GM18909 (cell line): ENCODE results near the gene BCL2L13.
A peak's percentile ranks its signal among the peaks of the same experiment; 100 is the strongest.

ENCODE experiments used
- ATAC-seq: cut with Tn5 transposase; IDR thresholded peaks from one replicate; pipeline ENCODE4 v1.9.1; 2021; ENCODE audit warnings: mild to moderate bottlenecking; ENCODE audit not compliant: unreplicated experiment, poor library complexity

BCL2L13 gene

DNA sequence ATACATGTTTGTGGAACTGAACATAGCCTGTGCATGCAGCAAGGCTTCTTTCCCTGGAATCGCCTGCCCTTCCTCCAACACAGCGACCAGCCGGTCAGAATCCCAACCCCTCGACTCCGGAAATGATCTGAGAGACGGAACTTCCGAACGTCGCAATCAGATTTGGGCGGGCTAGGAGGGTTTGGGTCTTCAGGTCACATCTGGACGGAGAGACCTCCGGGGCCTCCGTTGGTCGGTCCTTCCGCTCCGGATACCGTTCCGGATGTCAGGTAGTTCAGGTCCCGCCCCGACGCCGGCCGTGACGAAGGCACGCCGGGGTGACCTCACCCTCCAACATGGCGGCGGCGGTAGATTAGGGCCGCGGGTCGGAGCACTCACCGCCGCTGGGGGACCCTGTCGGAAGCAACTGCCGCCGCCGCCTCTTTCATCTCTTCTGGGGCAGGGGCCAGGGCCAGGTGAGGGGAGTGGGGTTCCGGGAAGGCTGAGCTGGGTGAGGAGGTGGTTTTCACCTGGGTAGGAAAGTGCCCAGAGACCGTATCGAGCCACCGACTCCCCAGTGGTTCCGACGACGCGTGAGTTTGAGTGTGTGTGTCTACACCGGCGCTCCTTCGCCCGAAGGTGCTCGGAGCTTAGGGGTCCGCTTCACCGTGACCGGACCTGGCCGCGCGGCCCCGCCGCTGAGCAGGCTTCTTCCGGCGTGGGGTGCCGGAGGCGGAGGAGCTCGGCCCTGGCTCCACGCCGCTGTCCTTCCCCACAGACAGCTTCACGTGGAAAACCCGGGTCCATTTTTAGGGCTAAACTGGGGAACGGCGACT, at the start of gene BCL2L13:
BCL2L13 (plus strand) TSS at position 326 of the 815 bp plus-strand sequence. CDS start 16,955 bp downstream, outside the sequence.
- ATAC-seq, result peak; percentile 94

- ATAC-seq, result no peak
Observed at GRCh38 chr22:17589810-17590375, 48.7 kb upstream of the BCL2L13 start.

GRCh38 chr22:17590586-17590985, 48.0 kb upstream of the BCL2L13 start:
- ATAC-seq, result no peak

- no peak for ATAC-seq
Observed at GRCh38 chr22:17592201-17592600, 46.4 kb upstream of the BCL2L13 start.

- ATAC-seq, result no peak
Observed at GRCh38 chr22:17596226-17596625, 42.3 kb upstream of the BCL2L13 start.

DNA sequence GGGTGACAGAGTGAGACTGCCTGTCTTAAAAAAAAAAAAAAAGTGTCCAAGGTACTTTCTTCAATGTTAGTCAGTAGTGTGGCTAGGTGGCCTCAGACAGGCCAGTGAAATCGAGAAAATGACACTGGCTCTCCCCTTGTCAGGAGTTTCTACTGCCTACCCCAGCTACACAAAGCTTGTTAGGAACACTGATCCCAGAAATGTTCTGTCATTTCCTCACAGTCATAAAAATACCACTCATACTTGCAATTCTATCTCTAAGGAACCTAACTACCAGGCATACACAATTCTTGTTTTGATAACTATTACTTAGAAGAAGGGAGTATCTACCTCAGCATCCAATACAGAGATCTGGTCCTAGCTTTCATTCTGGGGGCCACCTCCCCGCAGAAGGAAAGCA, 41.3 kb upstream of the BCL2L13 start:
- ATAC-seq, result no peak

GRCh38 chr22:17598318-17598717, 40.2 kb upstream of the BCL2L13 start:
- no peak for ATAC-seq

DNA sequence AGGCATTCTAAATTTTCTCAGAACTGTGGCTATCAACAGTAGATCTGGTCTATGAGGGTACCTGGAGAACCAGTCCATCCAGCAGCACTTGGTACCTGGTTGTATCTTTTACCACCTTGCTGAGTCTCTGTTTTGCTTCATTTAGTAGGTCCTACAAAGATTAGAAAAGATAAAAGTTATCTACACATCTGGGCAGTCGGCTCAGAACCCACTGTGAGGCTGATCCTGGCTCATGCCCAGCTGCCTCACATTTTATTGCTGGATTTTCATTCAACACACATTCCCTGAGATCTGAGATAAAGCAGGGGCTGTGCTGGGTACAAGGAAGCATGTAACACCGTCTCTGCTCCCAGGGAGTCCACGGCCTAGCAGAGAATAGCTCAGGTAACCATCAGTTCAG, 37.5 kb upstream of the BCL2L13 start:
- no peak for ATAC-seq

DNA sequence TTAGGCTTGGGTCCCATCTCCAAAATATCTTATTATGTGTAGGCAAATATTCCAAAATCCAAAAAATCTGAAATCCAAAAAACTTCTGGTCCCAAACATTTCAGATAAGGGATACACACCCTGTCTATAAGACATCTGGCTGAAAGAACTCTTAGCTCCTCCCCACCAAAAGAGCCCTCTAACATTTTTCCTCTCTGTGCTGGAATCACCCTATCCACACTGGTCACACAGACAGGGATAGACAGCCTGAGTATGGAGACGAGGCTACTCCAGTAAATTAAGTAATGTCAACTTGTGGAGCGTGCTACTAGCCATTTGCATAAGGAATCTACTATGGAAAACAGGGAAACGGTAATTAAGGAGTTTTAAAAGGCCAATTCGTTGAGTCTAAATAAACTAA, 34.9 kb upstream of the BCL2L13 start:
- no peak for ATAC-seq

DNA sequence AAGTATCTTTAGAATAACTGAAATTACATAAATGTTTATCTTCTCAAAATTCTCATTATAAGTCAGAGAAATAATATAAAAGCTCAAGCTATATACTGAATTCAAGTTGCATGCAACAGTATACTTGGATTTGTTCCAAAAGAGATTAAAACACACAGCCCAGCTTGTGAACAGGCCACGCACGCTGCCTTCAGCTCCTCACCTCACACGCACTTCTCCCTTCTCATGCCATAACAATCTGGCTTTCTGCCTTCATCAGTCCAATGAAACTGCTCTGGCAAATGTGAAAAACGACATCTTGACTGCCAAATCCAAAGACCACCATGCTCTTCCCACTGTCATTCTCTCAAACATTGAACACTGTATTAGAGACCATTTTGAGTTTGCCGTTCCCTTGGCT, 32.1 kb upstream of the BCL2L13 start:
- ATAC-seq, result no peak

DNA sequence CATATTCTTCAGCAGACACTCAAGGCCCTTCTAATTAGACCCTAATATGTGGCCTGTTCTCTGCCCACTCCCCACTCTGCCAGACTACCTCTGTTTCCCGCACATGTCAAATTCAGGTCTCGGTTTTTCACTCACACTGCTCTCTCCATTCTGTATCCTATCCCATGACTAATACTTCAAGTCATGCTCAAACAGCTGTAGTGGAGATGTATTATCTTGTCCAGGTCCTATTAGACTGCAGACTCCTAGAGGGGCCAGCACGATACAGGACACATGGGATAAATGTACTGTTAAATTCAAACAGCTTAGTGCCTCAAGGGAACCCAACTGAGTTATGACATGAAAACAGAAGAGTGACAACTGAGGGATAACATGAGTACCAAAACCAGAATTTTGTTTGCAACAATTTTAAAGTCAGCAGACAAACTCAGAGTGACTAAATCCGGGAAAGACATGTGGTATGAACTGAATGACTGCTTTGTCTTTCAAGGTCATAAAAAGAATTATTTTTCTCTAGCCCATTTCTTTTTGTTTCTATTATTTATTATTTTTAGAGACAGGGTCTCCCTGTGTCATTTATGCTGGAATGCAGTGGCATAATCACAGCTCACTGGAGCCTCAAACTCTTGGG, 30.6 kb upstream of the BCL2L13 start:
- ATAC-seq, result no peak

GRCh38 chr22:17612057-17612456, 26.5 kb upstream of the BCL2L13 start:
- ATAC-seq, result no peak

- no peak for ATAC-seq
Observed at GRCh38 chr22:17613280-17613679, 25.3 kb upstream of the BCL2L13 start.

- no peak for ATAC-seq
Observed at GRCh38 chr22:17627961-17628405, 10.6 kb upstream of the BCL2L13 start.

GRCh38 chr22:17628406-17629172, 10.0 kb upstream of the BCL2L13 start, which contains the start of gene ATP6V1E1:
TSS of gene ATP6V1E1 (minus strand) at chr22:17628749. CDS start at chr22:17628635, 114 bp downstream.
- peak; percentile 98 for ATAC-seq

DNA sequence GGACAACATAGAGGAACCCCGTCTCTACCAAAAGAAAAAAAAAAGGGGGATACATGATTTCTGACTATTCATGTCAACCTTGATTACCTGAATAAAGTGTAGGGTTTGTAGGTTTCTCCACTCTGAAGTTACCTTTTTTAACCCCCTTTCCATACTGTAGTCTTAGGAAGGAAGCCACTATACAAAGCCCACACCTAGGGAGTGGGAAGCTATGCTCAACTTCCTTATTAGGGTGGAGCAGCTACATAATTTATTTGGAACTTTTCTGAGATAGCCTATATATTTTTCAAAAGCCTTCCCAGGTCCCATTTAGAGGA, 9.4 kb upstream of the BCL2L13 start:
- ATAC-seq, result no peak

- ATAC-seq, result no peak
Observed at GRCh38 chr22:17629641-17630040, 8.9 kb upstream of the BCL2L13 start.

- no peak for ATAC-seq
Observed at GRCh38 chr22:17631076-17631565, 7.4 kb upstream of the BCL2L13 start.

GRCh38 chr22:17633217-17633997, 5.2 kb upstream of the BCL2L13 start:
- no peak for ATAC-seq

- no peak for ATAC-seq
Observed at GRCh38 chr22:17633998-17634323, 4.6 kb upstream of the BCL2L13 start.
